ENCODE data around the gene SLBP.

The SLBP gene

DNA sequence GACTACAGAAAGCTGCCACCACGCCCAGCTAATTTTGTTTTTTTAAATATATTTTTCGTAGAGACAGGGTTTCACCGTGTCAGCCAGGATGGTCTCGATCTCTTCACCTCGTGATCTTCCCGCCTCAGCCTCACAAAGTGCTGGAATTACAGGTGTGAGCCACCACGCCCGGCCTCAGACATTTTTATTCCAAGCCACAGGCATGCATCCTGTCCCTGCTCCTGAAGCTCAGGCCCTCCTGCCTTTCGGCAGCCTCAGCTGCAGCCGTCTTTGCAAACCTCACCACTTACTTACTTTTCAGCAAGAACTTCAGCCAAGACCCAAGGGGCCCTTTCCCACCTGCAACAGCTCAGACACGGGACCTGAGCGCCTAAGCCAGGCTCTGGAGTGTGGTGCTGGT lies 54.0 kb downstream of the SLBP start:
- Histone ChIP-seq H3K27me3 (ENCODE audit: insufficient read depth, low read length, poor library complexity) (no peaks in the 10 kb centered on the region), H2BK15ac (replicated peaks; ENCODE audit: low read depth) (no peak overlapping the region), H3K23ac (ENCODE audit: low read length) (no peak overlapping the region), H2BK120ac (ENCODE audit: low read depth, low read length) (no peak overlapping the region), H4K8ac (ENCODE audit: low read depth, low read length) (no peak overlapping the region), H4K5ac (ENCODE audit: low read length) (no peak overlapping the region), H3K9ac (ENCODE audit: low read length) (no peak overlapping the region), H2BK5ac (ENCODE audit: low read length) (no peak overlapping the region), H2AK5ac (ENCODE audit: low read length) (no peak overlapping the region), H3K56ac (ENCODE audit: low read length) (no peak overlapping the region), H3K27ac (ENCODE audit: low read depth, low read length) (no peak overlapping the region), H3K4ac (ENCODE audit: low read depth, low read length) (no peak overlapping the region), H3K36me3 (ENCODE audit: control insufficient read depth, insufficient read depth, low read length) (no peaks in the 10 kb centered on the region), H3K4me3 (ENCODE audit: low read length) (no peak overlapping the region), H3K4me1 (ENCODE audit: control insufficient read depth, low read depth, low read length) (no peaks in the 10 kb centered on the region), H3K79me2 (ENCODE audit: control insufficient read depth, insufficient read depth, low read length) (no peaks in the 10 kb centered on the region), H3K4me2 (ENCODE audit: low read length) (no peak overlapping the region), H3K79me1 (ENCODE audit: low read length) (no peaks in the 10 kb centered on the region), H3K18ac (ENCODE audit: low read length) (no peak overlapping the region)
- no CpG with 5 or more reads among the region's 12 CpGs for WGBS (ENCODE audit: extremely low coverage, insufficient coverage, low lambda C conversion rate)
- DNase-seq, result no peak

DNA sequence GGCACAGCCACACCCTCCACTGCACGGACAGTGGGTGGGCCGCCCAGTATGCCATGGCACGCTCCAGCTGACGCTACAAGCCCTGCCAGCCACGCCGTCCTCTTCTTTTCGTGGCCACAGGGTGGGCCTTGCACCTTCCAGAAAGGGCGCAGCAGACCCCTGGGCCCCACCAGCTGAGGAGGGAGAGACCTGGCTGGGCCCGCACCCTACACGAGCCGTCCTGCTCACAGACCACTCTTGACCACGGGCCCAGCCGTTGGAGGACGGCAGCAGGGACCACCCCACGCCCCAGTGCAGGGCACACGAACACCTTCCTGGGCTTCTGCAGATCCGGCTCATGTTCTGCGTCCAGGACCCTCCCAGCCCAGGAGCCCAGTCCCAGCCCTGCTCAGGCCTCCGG lies 55.1 kb downstream of the SLBP start:
- H4K5ac ChIP-seq (ENCODE audit: low read length), result no peak overlapping the region
- H3K9ac ChIP-seq (ENCODE audit: low read length), result no peak overlapping the region
- H3K4me3 ChIP-seq (ENCODE audit: low read length), result no peak overlapping the region
- H3K56ac ChIP-seq (ENCODE audit: low read length), result no peak overlapping the region
- no peaks in the 10 kb centered on the region for H3K4me1 ChIP-seq (ENCODE audit: control insufficient read depth, low read depth, low read length)
- H4K8ac ChIP-seq (ENCODE audit: low read depth, low read length), result no peak overlapping the region
- no peaks in the 10 kb centered on the region for H3K79me2 ChIP-seq (ENCODE audit: control insufficient read depth, insufficient read depth, low read length)
- H3K27ac ChIP-seq (ENCODE audit: low read depth, low read length), result no peak overlapping the region
- no peaks in the 10 kb centered on the region for H3K79me1 ChIP-seq (ENCODE audit: low read length)
- DNase-seq, result no peak
- H3K4ac ChIP-seq (ENCODE audit: low read depth, low read length), result no peak overlapping the region
- H3K23ac ChIP-seq (ENCODE audit: low read length), result no peak overlapping the region
- WGBS (ENCODE audit: extremely low coverage, insufficient coverage, low lambda C conversion rate), result no CpG with 5 or more reads among the region's 19 CpGs
- no peak overlapping the region for H2BK5ac ChIP-seq (ENCODE audit: low read length)
- H2BK120ac ChIP-seq (ENCODE audit: low read depth, low read length), result no peak overlapping the region
- no peaks in the 10 kb centered on the region for H3K27me3 ChIP-seq (ENCODE audit: insufficient read depth, low read length, poor library complexity)
- no peak overlapping the region for H3K4me2 ChIP-seq (ENCODE audit: low read length)
- no peak overlapping the region for H2BK15ac ChIP-seq (replicated peaks; ENCODE audit: low read depth)
- no peak overlapping the region for H2AK5ac ChIP-seq (ENCODE audit: low read length)
- no peaks in the 10 kb centered on the region for H3K36me3 ChIP-seq (ENCODE audit: control insufficient read depth, insufficient read depth, low read length)
- H3K18ac ChIP-seq (ENCODE audit: low read length), result no peak overlapping the region

DNA sequence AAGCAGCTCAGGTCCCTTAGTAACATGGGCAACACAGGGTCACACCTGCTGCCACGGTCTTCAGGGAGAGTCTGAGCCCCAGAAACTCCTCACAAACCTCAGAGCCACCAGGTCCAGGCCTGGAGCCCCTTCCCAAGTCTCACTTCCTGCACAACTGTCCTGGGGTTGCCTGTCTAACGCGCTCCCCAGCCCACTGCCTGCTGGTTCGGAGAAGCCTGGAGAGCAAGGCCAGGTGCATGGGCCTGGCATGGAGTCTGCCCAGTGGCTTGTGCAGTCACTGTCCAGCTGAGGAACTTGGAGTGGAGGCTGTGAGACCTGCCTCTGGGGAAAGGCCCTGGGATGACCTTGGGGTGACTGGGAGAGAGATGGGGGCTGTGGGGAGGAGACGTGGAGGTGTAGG lies 56.0 kb downstream of the SLBP start:
- Histone ChIP-seq H3K79me1 (ENCODE audit: low read length) (no peaks in the 10 kb centered on the region), H3K56ac (ENCODE audit: low read length) (no peak overlapping the region), H3K27me3 (ENCODE audit: insufficient read depth, low read length, poor library complexity) (no peaks in the 10 kb centered on the region), H3K4ac (ENCODE audit: low read depth, low read length) (no peak overlapping the region), H4K8ac (ENCODE audit: low read depth, low read length) (no peak overlapping the region), H3K36me3 (ENCODE audit: control insufficient read depth, insufficient read depth, low read length) (no peaks in the 10 kb centered on the region), H3K4me2 (ENCODE audit: low read length) (no peak overlapping the region), H2BK120ac (ENCODE audit: low read depth, low read length) (no peak overlapping the region), H2BK15ac (replicated peaks; ENCODE audit: low read depth) (no peak overlapping the region), H3K18ac (ENCODE audit: low read length) (no peak overlapping the region), H2AK5ac (ENCODE audit: low read length) (no peak overlapping the region), H4K5ac (ENCODE audit: low read length) (no peak overlapping the region), H3K27ac (ENCODE audit: low read depth, low read length) (no peak overlapping the region), H3K4me1 (ENCODE audit: control insufficient read depth, low read depth, low read length) (no peaks in the 10 kb centered on the region), H3K9ac (ENCODE audit: low read length) (no peak overlapping the region), H2BK5ac (ENCODE audit: low read length) (no peak overlapping the region), H3K4me3 (ENCODE audit: low read length) (no peak overlapping the region), H3K23ac (ENCODE audit: low read length) (no peak overlapping the region), H3K79me2 (ENCODE audit: control insufficient read depth, insufficient read depth, low read length) (no peaks in the 10 kb centered on the region)
- DNase-seq, result no peak
- WGBS (ENCODE audit: extremely low coverage, insufficient coverage, low lambda C conversion rate), result no CpG with 5 or more reads among the region's 5 CpGs

DNA sequence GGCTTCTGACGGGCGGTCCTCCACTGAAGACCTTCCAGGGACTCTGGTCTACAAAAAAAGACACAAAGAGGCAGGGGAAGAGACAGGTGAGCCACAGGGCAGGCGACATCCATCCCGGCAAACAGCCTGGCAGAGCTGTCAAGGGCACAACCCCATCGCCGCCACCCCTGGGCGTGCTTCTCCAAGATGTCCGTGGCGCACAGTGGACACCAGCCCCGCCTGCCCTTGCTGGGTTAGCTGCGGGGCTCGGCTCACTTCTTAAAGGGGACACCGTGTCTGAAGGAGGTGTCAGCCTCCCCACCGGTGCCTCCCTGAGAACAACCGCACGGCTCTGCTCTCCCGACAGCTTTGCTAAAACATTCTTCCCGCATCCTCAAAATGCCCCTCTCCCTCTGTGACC lies 56.4 kb downstream of the SLBP start:
- Histone ChIP-seq H3K79me2 (ENCODE audit: control insufficient read depth, insufficient read depth, low read length) (no peaks in the 10 kb centered on the region), H3K23ac (ENCODE audit: low read length) (no peak overlapping the region), H2BK5ac (ENCODE audit: low read length) (no peak overlapping the region), H3K4ac (ENCODE audit: low read depth, low read length) (no peak overlapping the region), H3K4me1 (ENCODE audit: control insufficient read depth, low read depth, low read length) (no peaks in the 10 kb centered on the region), H3K4me3 (ENCODE audit: low read length) (no peak overlapping the region), H3K27ac (ENCODE audit: low read depth, low read length) (no peak overlapping the region), H2BK15ac (replicated peaks; ENCODE audit: low read depth) (no peak overlapping the region), H2BK120ac (ENCODE audit: low read depth, low read length) (no peak overlapping the region), H4K8ac (ENCODE audit: low read depth, low read length) (no peak overlapping the region), H3K79me1 (ENCODE audit: low read length) (no peaks in the 10 kb centered on the region), H3K56ac (ENCODE audit: low read length) (no peak overlapping the region), H4K5ac (ENCODE audit: low read length) (no peak overlapping the region), H2AK5ac (ENCODE audit: low read length) (no peak overlapping the region), H3K27me3 (ENCODE audit: insufficient read depth, low read length, poor library complexity) (no peaks in the 10 kb centered on the region), H3K9ac (ENCODE audit: low read length) (no peak overlapping the region), H3K4me2 (ENCODE audit: low read length) (no peak overlapping the region), H3K36me3 (ENCODE audit: control insufficient read depth, insufficient read depth, low read length) (no peaks in the 10 kb centered on the region), H3K18ac (ENCODE audit: low read length) (no peak overlapping the region)
- WGBS (ENCODE audit: extremely low coverage, insufficient coverage, low lambda C conversion rate), result no CpG with 5 or more reads among the region's 18 CpGs
- no peak for DNase-seq

DNA sequence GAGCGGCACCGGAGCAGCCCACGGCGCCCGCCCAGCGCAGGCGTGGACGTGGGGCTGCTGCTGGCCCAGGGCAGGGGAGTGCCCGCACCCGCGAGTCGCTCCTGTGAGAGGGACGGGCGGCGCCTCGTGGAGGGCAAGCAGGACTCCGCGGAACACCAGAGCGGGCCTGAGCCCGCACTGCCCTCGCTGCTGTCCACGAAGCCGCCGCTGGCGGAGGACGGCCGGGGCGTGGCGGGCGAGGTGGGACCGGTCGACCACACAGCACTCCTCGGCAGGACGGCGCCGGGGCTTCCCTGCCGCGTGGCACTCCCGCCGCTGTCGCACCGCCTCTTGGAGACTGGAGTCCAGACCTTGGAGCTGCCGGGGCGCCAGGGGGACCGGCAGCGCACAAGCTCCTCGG lies 57.0 kb downstream of the SLBP start:
- no peak overlapping the region for H3K23ac ChIP-seq (ENCODE audit: low read length)
- H3K4ac ChIP-seq (ENCODE audit: low read depth, low read length), result no peak overlapping the region
- H3K4me3 ChIP-seq (ENCODE audit: low read length), result no peak overlapping the region
- H3K27me3 ChIP-seq (ENCODE audit: insufficient read depth, low read length, poor library complexity), result no peaks in the 10 kb centered on the region
- DNase-seq, result no peak
- WGBS (ENCODE audit: extremely low coverage, insufficient coverage, low lambda C conversion rate), result no CpG with 5 or more reads among the region's 47 CpGs
- no peak overlapping the region for H2BK15ac ChIP-seq (replicated peaks; ENCODE audit: low read depth)
- no peak overlapping the region for H4K5ac ChIP-seq (ENCODE audit: low read length)
- H3K56ac ChIP-seq (ENCODE audit: low read length), result no peak overlapping the region
- H4K8ac ChIP-seq (ENCODE audit: low read depth, low read length), result no peak overlapping the region
- H3K4me2 ChIP-seq (ENCODE audit: low read length), result no peak overlapping the region
- no peaks in the 10 kb centered on the region for H3K36me3 ChIP-seq (ENCODE audit: control insufficient read depth, insufficient read depth, low read length)
- no peaks in the 10 kb centered on the region for H3K79me1 ChIP-seq (ENCODE audit: low read length)
- H2BK5ac ChIP-seq (ENCODE audit: low read length), result no peak overlapping the region
- H3K79me2 ChIP-seq (ENCODE audit: control insufficient read depth, insufficient read depth, low read length), result no peaks in the 10 kb centered on the region
- H3K9ac ChIP-seq (ENCODE audit: low read length), result no peak overlapping the region
- H2AK5ac ChIP-seq (ENCODE audit: low read length), result no peak overlapping the region
- H2BK120ac ChIP-seq (ENCODE audit: low read depth, low read length), result no peak overlapping the region
- no peak overlapping the region for H3K27ac ChIP-seq (ENCODE audit: low read depth, low read length)
- H3K4me1 ChIP-seq (ENCODE audit: control insufficient read depth, low read depth, low read length), result no peaks in the 10 kb centered on the region
- H3K18ac ChIP-seq (ENCODE audit: low read length), result no peak overlapping the region

DNA sequence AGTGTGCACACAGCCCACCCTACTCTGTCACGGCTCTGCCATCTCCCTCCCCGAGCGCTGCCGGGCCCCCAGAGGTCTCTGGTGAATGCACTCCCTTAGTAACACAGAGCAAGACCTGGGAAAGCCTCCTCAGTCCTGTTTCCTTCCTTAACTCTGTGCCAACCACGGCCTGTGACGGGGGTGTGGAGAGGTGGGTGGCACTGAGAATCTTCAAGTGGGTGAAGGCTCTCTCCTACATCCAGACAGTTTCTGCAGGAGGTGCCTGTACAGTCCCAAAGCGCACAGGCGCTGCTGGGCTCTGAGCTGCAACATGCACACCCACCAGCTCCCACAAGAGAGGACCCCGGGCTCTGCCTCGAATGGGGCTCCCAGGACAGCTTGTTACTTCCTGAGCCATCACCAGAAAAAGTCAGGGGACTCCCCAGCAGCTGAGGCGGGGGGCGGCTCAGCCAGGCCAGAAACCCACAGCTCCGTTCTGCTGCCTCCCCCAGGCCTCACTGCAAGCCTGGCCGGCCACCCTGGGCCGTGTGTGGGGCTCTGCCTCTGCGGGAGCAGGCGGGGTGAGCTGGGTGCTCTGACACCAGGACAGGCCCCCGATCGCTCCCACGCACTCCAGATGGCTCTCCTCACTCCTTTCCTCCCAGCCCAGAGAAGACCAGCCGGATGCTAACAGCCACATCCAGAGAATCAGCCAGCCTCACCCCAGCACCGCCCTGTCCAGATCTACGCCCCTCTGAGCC lies 57.7 kb downstream of the SLBP start:
- H3K79me1 ChIP-seq (ENCODE audit: low read length), result no peaks in the 10 kb centered on the region
- no peak overlapping the region for H3K9ac ChIP-seq (ENCODE audit: low read length)
- WGBS (ENCODE audit: extremely low coverage, insufficient coverage, low lambda C conversion rate), result no CpG with 5 or more reads among the region's 23 CpGs
- no peaks in the 10 kb centered on the region for H3K27me3 ChIP-seq (ENCODE audit: insufficient read depth, low read length, poor library complexity)
- no peaks in the 10 kb centered on the region for H3K36me3 ChIP-seq (ENCODE audit: control insufficient read depth, insufficient read depth, low read length)
- H3K18ac ChIP-seq (ENCODE audit: low read length), result no peak overlapping the region
- H3K4me2 ChIP-seq (ENCODE audit: low read length), result no peak overlapping the region
- no peak overlapping the region for H2BK15ac ChIP-seq (replicated peaks; ENCODE audit: low read depth)
- no peak overlapping the region for H3K56ac ChIP-seq (ENCODE audit: low read length)
- no peaks in the 10 kb centered on the region for H3K4me1 ChIP-seq (ENCODE audit: control insufficient read depth, low read depth, low read length)
- H3K23ac ChIP-seq (ENCODE audit: low read length), result no peak overlapping the region
- H2AK5ac ChIP-seq (ENCODE audit: low read length), result no peak overlapping the region
- H2BK120ac ChIP-seq (ENCODE audit: low read depth, low read length), result no peak overlapping the region
- DNase-seq, result no peak
- H3K79me2 ChIP-seq (ENCODE audit: control insufficient read depth, insufficient read depth, low read length), result no peaks in the 10 kb centered on the region
- no peak overlapping the region for H4K8ac ChIP-seq (ENCODE audit: low read depth, low read length)
- no peak overlapping the region for H4K5ac ChIP-seq (ENCODE audit: low read length)
- no peak overlapping the region for H2BK5ac ChIP-seq (ENCODE audit: low read length)
- no peak overlapping the region for H3K27ac ChIP-seq (ENCODE audit: low read depth, low read length)
- no peak overlapping the region for H3K4me3 ChIP-seq (ENCODE audit: low read length)
- H3K4ac ChIP-seq (ENCODE audit: low read depth, low read length), result no peak overlapping the region
